Measurements from ENCODE around the gene ENO4.

ENO4 gene

DNA sequence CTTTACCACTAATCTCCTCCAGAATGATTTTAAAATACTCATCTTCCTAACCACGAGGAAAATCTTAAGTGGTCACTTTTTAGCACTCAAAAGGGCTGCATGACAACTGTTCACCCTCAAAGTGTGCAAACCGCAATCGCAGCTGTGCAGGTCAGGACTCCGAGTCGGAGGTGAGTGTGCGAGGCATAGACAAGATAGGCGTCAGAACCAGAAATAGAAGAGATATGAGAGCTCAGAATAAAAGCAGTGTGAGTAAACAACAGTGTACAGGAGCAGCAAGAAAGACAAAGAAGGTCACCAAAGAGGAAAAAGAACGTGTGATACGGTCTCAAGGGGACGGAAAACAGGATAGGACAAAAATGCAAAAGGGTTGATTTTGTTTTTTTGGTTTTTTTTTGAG is 17.5 kb upstream of the ENO4 start:
- Histone ChIP-seq H2AFZ (ENCODE audit: low read length, unreplicated experiment) (no peak overlapping the region), H3K36me3 (ENCODE audit: insufficient read depth, low read length) (no peaks in the 10 kb centered on the region), H3K27me3 (ENCODE audit: insufficient read depth, low read length) (no peaks in the 10 kb centered on the region), H3K4me3 (ENCODE audit: low read depth, low read length) (no peak overlapping the region), H3K79me2 (ENCODE audit: control insufficient read depth, insufficient read depth, low read length, unreplicated experiment) (no peaks in the 10 kb centered on the region), H3K27ac (ENCODE audit: low read depth, low read length) (no peak overlapping the region), H3K4me1 (ENCODE audit: control insufficient read depth, insufficient read depth, low read length, unreplicated experiment) (peaks cover 1% of the 10 kb centered on the region)

DNA sequence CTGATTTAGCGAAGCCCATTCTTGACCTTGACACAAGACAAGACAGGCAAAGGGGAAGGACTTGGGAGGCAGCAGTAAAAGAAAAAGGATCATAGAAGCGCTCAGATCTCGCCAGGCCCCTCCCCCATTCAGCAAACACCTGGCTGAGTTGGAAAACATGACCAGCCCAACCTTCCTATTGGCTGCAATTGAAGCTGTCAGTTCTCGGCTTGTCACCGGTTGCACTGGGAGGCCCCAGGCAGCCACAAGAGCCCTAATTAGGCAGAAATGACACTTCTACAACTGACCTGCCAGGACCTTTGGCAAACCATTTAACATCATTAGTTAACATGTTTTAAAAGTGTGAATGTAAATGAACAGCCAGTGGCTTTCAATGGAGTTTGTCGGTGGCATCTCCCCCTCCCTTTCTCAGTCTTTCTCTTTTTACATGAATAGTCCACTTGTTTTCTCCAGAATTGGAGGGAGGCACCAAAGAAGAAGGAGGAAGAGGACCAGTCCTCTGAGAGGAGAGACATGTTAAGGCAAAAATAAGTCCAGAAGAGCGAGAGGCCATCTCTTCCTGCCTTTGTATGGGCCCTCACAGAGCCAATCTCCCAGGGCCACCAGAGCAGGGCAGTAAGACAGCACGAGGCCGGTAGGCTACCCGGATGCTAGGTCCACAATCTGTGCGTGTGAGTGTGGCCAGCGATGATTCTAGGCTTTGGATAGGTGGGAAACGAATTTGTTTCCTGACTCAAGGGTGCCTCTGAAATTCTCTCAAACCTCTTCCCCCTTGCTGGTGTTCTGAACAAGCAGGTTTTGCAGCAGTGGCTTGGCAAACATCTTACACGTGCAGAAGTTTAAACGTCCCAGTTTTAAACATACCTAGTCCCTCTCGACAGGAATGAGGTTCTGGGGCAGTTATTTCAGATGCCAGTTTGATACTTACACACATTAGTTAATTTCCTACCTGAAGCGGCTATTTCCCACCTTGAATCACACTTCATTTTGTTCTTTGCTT is 15.0 kb upstream of the ENO4 start:
- no peak overlapping the region for H3K4me3 ChIP-seq (ENCODE audit: low read depth, low read length)
- no peaks in the 10 kb centered on the region for H3K79me2 ChIP-seq (ENCODE audit: control insufficient read depth, insufficient read depth, low read length, unreplicated experiment)
- H3K27me3 ChIP-seq (ENCODE audit: insufficient read depth, low read length) = no peaks in the 10 kb centered on the region
- no peaks in the 10 kb centered on the region for H3K36me3 ChIP-seq (ENCODE audit: insufficient read depth, low read length)
- no peaks in the 10 kb centered on the region for H3K4me1 ChIP-seq (ENCODE audit: control insufficient read depth, insufficient read depth, low read length, unreplicated experiment)
- H2AFZ ChIP-seq (ENCODE audit: low read length, unreplicated experiment) = no peak overlapping the region
- no peak overlapping the region for H3K27ac ChIP-seq (ENCODE audit: low read depth, low read length)

DNA sequence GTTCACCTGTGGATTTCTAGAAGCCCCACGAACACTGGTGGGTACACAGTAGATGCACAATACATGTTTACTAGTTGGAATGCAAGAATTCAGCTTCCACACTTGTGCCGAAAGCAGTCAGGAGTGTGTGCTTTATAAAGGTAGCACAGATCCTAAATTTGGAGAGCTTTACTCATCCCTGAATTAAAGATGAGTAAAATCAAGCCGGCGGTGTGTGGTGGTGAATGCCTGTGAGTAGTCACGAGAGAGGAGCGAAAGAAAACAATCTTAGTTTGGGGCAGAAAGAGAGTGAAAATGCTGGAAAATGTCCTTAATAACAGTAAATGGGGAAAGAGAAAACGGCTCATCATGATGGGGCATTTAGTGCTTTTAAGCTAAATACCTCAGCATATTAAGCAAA is 13.6 kb upstream of the ENO4 start:
- no peaks in the 10 kb centered on the region for H3K79me2 ChIP-seq (ENCODE audit: control insufficient read depth, insufficient read depth, low read length, unreplicated experiment)
- H2AFZ ChIP-seq (ENCODE audit: low read length, unreplicated experiment) = no peak overlapping the region
- H3K27me3 ChIP-seq (ENCODE audit: insufficient read depth, low read length) = no peaks in the 10 kb centered on the region
- no peak overlapping the region for H3K27ac ChIP-seq (ENCODE audit: low read depth, low read length)
- no peak overlapping the region for H3K4me3 ChIP-seq (ENCODE audit: low read depth, low read length)
- no peaks in the 10 kb centered on the region for H3K4me1 ChIP-seq (ENCODE audit: control insufficient read depth, insufficient read depth, low read length, unreplicated experiment)
- H3K36me3 ChIP-seq (ENCODE audit: insufficient read depth, low read length) = no peaks in the 10 kb centered on the region

DNA sequence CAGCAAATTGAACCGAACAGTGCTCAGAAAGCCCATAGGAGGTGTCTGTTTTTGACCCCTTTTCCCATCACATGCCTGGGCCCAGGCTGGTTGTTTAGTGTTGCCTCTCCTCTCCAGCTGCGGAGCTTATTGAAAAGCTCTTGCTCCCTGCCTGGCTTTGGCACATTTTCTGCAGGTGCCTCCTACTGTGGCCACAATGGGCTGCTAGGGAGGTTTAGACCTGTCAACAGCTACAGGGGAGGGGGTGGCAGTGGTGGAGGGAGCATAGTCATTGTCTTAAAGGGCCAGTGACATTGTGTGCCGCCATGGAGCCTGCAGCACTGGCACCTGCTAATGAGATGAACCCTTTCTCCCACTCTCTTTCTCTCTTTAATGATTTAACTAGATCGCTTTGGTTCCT is 13.2 kb upstream of the ENO4 start:
- no peak overlapping the region for H3K4me3 ChIP-seq (ENCODE audit: low read depth, low read length)
- H3K27me3 ChIP-seq (ENCODE audit: insufficient read depth, low read length) = no peaks in the 10 kb centered on the region
- H2AFZ ChIP-seq (ENCODE audit: low read length, unreplicated experiment) = no peak overlapping the region
- no peak overlapping the region for H3K27ac ChIP-seq (ENCODE audit: low read depth, low read length)
- H3K79me2 ChIP-seq (ENCODE audit: control insufficient read depth, insufficient read depth, low read length, unreplicated experiment) = no peaks in the 10 kb centered on the region
- H3K36me3 ChIP-seq (ENCODE audit: insufficient read depth, low read length) = no peaks in the 10 kb centered on the region
- no peaks in the 10 kb centered on the region for H3K4me1 ChIP-seq (ENCODE audit: control insufficient read depth, insufficient read depth, low read length, unreplicated experiment)

DNA sequence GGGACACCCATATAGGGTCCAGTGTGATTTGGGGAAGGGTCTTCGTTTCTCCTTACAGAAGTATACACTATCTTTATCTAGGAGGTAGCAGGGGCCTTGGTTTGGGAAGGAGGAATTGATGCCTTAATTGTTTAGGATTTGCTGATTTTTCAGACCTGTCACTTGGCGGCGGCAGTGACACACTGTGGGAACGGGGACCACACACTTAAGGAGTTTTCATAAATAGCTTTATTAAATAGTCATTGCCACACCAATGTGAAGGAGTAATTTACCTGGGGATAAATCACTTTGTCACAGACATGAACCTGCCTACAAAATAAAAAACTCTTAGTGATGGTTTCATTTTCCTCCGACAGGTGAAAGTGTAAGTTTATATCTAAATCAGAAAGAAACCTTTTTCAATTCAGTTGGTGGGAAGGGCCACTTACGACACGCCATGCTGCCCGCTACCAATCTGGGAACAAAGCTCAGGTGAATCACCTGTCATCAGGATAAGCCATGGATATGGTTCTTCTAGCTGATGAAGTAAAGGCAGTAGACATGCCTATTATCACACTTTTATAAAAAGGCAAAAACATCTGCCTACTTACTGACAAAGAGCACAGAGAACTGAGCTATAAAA is 12.3 kb upstream of the ENO4 start:
- Histone ChIP-seq H3K4me3 (ENCODE audit: low read depth, low read length) (no peak overlapping the region), H3K27ac (ENCODE audit: low read depth, low read length) (no peak overlapping the region), H3K4me1 (ENCODE audit: control insufficient read depth, insufficient read depth, low read length, unreplicated experiment) (no peaks in the 10 kb centered on the region), H2AFZ (ENCODE audit: low read length, unreplicated experiment) (no peak overlapping the region), H3K36me3 (ENCODE audit: insufficient read depth, low read length) (no peaks in the 10 kb centered on the region), H3K27me3 (ENCODE audit: insufficient read depth, low read length) (no peaks in the 10 kb centered on the region), H3K79me2 (ENCODE audit: control insufficient read depth, insufficient read depth, low read length, unreplicated experiment) (no peaks in the 10 kb centered on the region)

DNA sequence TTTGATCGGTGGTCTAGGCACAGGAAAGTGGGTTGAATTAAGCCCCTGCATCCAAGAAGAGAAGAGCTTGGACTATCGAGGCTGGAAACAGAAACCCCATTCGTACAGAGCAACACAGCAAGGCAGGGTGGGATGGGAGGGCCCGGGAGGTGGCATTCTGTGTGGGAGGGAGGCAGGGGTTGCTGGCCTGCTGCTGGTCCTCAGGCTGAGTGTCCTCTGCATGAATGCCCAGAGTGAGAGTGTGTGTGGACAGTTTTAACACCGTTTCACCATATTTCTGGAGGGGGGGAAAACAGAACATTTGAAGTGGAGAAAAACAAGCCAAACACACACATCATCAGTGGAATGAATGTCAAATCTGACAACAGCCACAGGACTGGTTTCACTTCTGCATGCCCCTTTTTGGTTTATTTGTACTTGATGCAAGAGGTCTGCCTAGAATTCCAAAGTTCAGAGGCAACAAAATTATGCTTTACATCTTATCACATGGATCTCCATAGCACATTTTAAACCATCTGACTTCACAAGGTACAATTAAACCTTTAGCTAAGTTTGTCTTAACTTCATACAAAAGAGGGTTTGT is 11.1 kb upstream of the ENO4 start:
- no peaks in the 10 kb centered on the region for H3K36me3 ChIP-seq (ENCODE audit: insufficient read depth, low read length)
- H3K79me2 ChIP-seq (ENCODE audit: control insufficient read depth, insufficient read depth, low read length, unreplicated experiment) = no peaks in the 10 kb centered on the region
- H3K27me3 ChIP-seq (ENCODE audit: insufficient read depth, low read length) = no peaks in the 10 kb centered on the region
- no peak overlapping the region for H3K4me3 ChIP-seq (ENCODE audit: low read depth, low read length)
- no peak overlapping the region for H3K27ac ChIP-seq (ENCODE audit: low read depth, low read length)
- no peak overlapping the region for H2AFZ ChIP-seq (ENCODE audit: low read length, unreplicated experiment)
- H3K4me1 ChIP-seq (ENCODE audit: control insufficient read depth, insufficient read depth, low read length, unreplicated experiment) = no peaks in the 10 kb centered on the region

DNA sequence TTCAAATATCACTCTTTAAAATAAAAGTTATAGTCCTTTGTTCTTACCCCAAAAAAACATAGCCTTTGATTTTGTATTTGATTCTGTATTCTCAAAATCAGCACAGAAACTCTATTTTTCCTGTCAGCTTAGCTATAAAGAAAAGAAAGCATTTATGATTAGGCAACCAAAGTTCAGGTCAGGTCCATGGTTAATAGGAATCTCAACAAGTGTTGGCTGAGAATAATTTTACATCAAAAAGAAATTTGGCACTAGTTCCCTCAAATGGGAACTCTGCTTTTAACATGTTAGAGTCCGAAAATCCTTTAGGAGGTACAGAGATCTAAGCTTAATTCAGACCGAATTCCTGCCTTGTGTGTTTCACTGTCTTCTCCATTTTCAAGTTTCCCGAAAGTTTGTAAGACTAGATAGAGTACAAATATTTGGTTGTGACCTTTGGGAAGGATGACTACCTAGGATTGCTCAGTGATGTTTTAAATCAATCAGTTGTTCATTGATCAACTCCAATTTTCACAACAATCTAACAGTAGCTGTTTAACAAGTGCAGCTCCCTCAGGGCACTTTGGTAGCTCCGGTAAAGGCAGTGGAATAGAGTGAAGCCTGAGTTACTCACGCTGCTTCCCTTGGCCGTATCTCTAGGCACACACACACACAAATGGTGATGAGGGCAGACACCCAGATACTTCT is 8.8 kb upstream of the ENO4 start:
- Histone ChIP-seq H3K27me3 (ENCODE audit: insufficient read depth, low read length) (no peaks in the 10 kb centered on the region), H3K36me3 (ENCODE audit: insufficient read depth, low read length) (no peaks in the 10 kb centered on the region), H3K79me2 (ENCODE audit: control insufficient read depth, insufficient read depth, low read length, unreplicated experiment) (no peaks in the 10 kb centered on the region), H3K4me3 (ENCODE audit: low read depth, low read length) (no peak overlapping the region), H3K27ac (ENCODE audit: low read depth, low read length) (no peak overlapping the region), H3K4me1 (ENCODE audit: control insufficient read depth, insufficient read depth, low read length, unreplicated experiment) (no peaks in the 10 kb centered on the region), H2AFZ (ENCODE audit: low read length, unreplicated experiment) (no peak overlapping the region)

DNA sequence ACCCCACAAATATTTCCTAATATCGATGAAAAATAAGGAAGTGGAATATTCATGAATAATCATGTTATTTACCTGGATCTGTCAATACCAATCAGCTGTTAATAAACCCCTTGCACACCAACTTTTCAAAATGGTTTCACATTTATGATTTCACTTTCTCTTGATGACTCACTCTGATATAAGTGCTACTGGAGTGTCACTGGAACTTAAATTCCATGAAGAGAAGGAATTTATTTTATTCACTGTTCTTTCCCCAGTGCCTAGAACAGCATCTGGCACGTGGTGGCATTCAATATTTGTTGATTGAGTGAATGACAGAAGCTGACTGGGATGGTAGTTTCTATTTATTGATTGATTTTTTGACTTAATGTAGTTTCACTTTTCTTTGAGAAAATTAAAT is 3.5 kb upstream of the ENO4 start:
- H3K27me3 ChIP-seq (ENCODE audit: insufficient read depth, low read length) = no peaks in the 10 kb centered on the region
- peak overlapping the region; percentile 34 for H3K4me3 ChIP-seq (ENCODE audit: low read depth, low read length)
- H3K79me2 ChIP-seq (ENCODE audit: control insufficient read depth, insufficient read depth, low read length, unreplicated experiment) = no peaks in the 10 kb centered on the region
- H3K4me1 ChIP-seq (ENCODE audit: control insufficient read depth, insufficient read depth, low read length, unreplicated experiment) = peaks cover 8% of the 10 kb centered on the region
- H3K36me3 ChIP-seq (ENCODE audit: insufficient read depth, low read length) = no peaks in the 10 kb centered on the region
- H3K27ac ChIP-seq (ENCODE audit: low read depth, low read length) = no peak overlapping the region
- H2AFZ ChIP-seq (ENCODE audit: low read length, unreplicated experiment) = peak overlapping the region; percentile 35

DNA sequence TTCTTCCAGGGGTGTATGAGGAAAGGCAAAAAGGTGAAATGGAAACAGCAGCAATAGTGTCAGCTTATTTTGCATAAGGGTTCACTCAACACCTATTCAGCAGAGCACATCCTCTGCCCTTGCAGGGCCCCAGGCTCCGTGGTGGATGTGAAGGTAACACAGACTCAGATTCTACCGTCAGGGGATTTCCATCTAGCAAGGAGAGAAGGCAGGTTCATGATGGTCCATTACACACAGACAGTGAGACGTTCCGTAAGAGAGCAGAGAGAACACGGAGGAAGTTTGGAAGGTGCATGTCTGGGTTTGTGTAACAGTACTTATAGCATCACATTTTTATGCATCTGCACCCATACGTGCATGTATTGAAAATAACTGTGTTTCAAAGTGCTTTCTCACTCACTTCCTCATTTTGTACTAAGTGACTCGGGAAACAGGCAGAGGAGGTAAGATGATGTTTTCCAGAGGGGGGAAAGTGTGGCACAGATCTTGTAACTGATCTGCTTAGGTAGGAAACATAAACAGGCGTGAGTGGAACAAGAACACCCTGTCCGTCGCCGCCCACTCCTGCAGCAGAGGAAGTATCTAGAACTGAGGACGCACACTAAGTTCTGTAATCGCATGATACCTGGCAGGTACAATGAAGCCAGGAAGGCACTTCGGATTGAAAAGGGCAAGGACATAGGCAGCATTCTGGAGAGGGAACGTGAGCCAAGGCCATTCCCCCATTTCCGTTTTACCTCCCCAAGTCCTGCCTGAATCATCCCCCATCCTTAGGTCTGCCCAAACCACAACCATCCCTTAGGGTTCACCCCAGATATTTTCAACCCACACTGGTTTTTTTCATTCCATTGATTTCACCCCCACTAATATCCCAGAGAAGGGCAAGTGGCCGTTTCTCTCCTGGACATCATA is 1.0 kb upstream of the ENO4 start:
- H3K4me3 ChIP-seq (ENCODE audit: low read depth, low read length) = peak overlapping the region; percentile 88
- no peak overlapping the region for H3K27ac ChIP-seq (ENCODE audit: low read depth, low read length)
- H2AFZ ChIP-seq (ENCODE audit: low read length, unreplicated experiment) = peak overlapping the region; percentile 91
- H3K4me1 ChIP-seq (ENCODE audit: control insufficient read depth, insufficient read depth, low read length, unreplicated experiment) = peaks cover 8% of the 10 kb centered on the region
- H3K79me2 ChIP-seq (ENCODE audit: control insufficient read depth, insufficient read depth, low read length, unreplicated experiment) = no peaks in the 10 kb centered on the region
- no peaks in the 10 kb centered on the region for H3K36me3 ChIP-seq (ENCODE audit: insufficient read depth, low read length)
- H3K27me3 ChIP-seq (ENCODE audit: insufficient read depth, low read length) = no peaks in the 10 kb centered on the region

DNA sequence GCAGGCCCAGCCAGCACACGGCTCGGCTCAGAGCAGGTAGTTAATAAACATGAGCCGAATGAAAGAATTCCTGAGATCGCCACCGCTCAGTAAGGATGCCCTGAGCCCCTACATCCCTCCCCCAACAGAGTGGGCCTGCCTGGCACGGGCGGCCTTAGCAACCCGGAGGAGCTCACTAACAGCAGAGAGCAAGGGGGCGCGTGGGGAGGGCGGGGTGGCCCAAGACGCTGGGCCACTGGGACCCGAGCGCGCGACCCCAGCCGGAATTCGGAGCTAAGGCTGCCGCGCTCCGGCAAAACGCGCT is 403 bp upstream of the ENO4 start:
- H3K27me3 ChIP-seq (ENCODE audit: insufficient read depth, low read length) = no peaks in the 10 kb centered on the region
- H3K4me3 ChIP-seq (ENCODE audit: low read depth, low read length) = peak overlapping the region; percentile 88
- H3K4me1 ChIP-seq (ENCODE audit: control insufficient read depth, insufficient read depth, low read length, unreplicated experiment) = peaks cover 8% of the 10 kb centered on the region
- H3K79me2 ChIP-seq (ENCODE audit: control insufficient read depth, insufficient read depth, low read length, unreplicated experiment) = no peaks in the 10 kb centered on the region
- H3K27ac ChIP-seq (ENCODE audit: low read depth, low read length) = 0 out of 2 replicates have a peak overlapping the region, but pooled peaks have one; percentile 6
- H2AFZ ChIP-seq (ENCODE audit: low read length, unreplicated experiment) = peak overlapping the region; percentile 91
- H3K36me3 ChIP-seq (ENCODE audit: insufficient read depth, low read length) = no peaks in the 10 kb centered on the region

Data from ACC112 (cell line).